Measurements from ENCODE around the gene STOM. TPM values are rescaled to one million over a fixed set of nuclear protein-coding genes. Genes with fewer than 3 reads are reported as not detected.

Gene STOM
- total RNA-seq, 1 experiment from 2014 or later: 33.1 TPM

DNA sequence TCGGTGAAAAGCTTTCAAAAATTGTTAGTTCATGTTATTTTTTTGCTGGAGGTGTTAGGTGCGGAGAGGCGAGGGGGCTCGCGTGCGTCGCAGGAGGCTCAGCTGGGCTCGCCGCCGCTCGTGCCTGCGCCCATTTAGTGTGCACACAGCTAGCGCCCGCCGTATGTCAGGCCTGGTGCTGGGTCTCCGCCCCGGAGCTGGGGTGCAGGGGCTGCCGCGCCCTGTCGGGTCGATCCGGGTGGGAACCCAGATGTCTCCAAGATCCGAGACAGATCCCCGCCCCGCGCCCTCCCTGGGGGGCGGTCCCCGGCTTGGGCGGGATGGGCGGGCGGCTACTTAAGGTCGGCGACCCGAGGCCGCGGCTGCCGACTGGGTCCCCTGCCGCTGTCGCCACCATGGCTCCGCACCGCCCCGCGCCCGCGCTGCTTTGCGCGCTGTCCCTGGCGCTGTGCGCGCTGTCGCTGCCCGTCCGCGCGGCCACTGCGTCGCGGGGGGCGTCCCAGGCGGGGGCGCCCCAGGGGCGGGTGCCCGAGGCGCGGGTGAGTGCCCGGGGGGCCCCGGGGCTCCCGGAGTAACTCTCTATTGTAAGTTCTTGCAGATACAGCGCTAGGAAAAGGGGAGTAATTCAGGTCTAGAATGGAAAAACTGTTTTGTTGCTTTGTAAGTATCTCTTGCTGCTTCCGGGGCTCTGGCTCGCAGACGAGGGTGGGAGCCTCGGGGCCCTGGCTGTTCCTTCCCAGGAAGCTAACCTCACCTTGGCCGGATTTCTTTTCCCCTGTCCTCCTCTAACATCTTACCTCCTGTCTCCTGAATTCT, 70.4 kb downstream of the STOM start:
- Mint-ChIP-seq H3K27me3 (ENCODE audit: insufficient read depth, unreplicated experiment) (no peaks in the 10 kb centered on the region), H3K4me1 (ENCODE audit: low read depth, unreplicated experiment) (peaks cover 41% of the 10 kb centered on the region), H3K36me3 (ENCODE audit: insufficient read depth, unreplicated experiment) (no peaks in the 10 kb centered on the region), H3K4me3 (ENCODE audit: unreplicated experiment) (peak overlapping the region; percentile 83), H3K9me3 (ENCODE audit: unreplicated experiment) (no peaks in the 10 kb centered on the region), H3K27ac (ENCODE audit: unreplicated experiment) (peak overlapping the region; percentile 74)
- H3K4me3 ChIP-seq (ENCODE audit: low read depth, low read length): peak overlapping the region; percentile 49
- DNase-seq: peak in 1 of 2 experiments; percentile 44
- BruUV-seq (replicated peaks): no TSS peak
- peaks cover 59% of the 10 kb centered on the region for H3K4me1 ChIP-seq
- TF ChIP-seq, protein P1, sequence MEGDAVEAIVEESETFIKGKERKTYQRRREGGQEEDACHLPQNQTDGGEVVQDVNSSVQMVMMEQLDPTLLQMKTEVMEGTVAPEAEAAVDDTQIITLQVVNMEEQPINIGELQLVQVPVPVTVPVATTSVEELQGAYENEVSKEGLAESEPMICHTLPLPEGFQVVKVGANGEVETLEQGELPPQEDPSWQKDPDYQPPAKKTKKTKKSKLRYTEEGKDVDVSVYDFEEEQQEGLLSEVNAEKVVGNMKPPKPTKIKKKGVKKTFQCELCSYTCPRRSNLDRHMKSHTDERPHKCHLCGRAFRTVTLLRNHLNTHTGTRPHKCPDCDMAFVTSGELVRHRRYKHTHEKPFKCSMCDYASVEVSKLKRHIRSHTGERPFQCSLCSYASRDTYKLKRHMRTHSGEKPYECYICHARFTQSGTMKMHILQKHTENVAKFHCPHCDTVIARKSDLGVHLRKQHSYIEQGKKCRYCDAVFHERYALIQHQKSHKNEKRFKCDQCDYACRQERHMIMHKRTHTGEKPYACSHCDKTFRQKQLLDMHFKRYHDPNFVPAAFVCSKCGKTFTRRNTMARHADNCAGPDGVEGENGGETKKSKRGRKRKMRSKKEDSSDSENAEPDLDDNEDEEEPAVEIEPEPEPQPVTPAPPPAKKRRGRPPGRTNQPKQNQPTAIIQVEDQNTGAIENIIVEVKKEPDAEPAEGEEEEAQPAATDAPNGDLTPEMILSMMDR (IDR thresholded peaks at IDR 0.05; ENCODE audit: insufficient read depth in 1 of 2, low read depth in 1 of 2, low read length in 1 of 2, severe bottlenecking in 1 of 2, unreplicated experiment in 1 of 2): no peak
- peaks cover 5% of the 10 kb centered on the region for H3K36me3 ChIP-seq (ENCODE audit: control insufficient read depth, insufficient read depth, low read length)
- H3K9me3 ChIP-seq: no peaks in the 10 kb centered on the region
- H3K27me3 ChIP-seq (replicated peaks; ENCODE audit: control insufficient read depth, insufficient read depth, low read length): no peaks in the 10 kb centered on the region
- POLR2A ChIA-PET: interaction anchor here (1.3 kb wide), 1 partner anchor 13 kb away, joined by 5 read pairs; no protein-coding TSS in a partner anchor
- CTCF ChIA-PET: interaction anchor here (1.1 to 2.5 kb wide), 3 partner anchors 13 to 28 kb away, joined by 3 to 15 read pairs (median 5); no protein-coding TSS in a partner anchor
- intact Hi-C loops (cut with micrococcal nuclease; ENCODE audit: unreplicated experiment): no loop called here

GRCh38 chr9:121298689-121299466, 71.2 kb downstream of the STOM start:
- Mint-ChIP-seq H3K9me3 (ENCODE audit: unreplicated experiment) (no peaks in the 10 kb centered on the region), H3K27ac (ENCODE audit: unreplicated experiment) (peak overlapping the region; percentile 75)
- POLR2A ChIA-PET: interaction anchor here (1.3 kb wide), 1 partner anchor 12 kb away, joined by 5 read pairs; no protein-coding TSS in a partner anchor

More at GRCh38 chr9:121298689-121299466, 71.2 kb downstream of the STOM start:
- no TSS peak for BruUV-seq (replicated peaks)
- Mint-ChIP-seq H3K27me3 (ENCODE audit: insufficient read depth, unreplicated experiment) (no peaks in the 10 kb centered on the region), H3K4me3 (ENCODE audit: unreplicated experiment) (peak overlapping the region; percentile 72), H3K36me3 (ENCODE audit: insufficient read depth, unreplicated experiment) (no peaks in the 10 kb centered on the region), H3K4me1 (ENCODE audit: low read depth, unreplicated experiment) (peaks cover 35% of the 10 kb centered on the region)
- intact Hi-C loops (cut with micrococcal nuclease; ENCODE audit: unreplicated experiment): loop anchor here (1.0 kb wide), 1 partner anchor 10 kb away; no protein-coding TSS in a partner anchor
- TF ChIP-seq, protein P1 (IDR thresholded peaks at IDR 0.05; ENCODE audit: insufficient read depth in 1 of 2, low read depth in 1 of 2, low read length in 1 of 2, severe bottlenecking in 1 of 2, unreplicated experiment in 1 of 2): no peak
- Histone ChIP-seq H3K9me3 (no peaks in the 10 kb centered on the region), H3K27me3 (replicated peaks; ENCODE audit: control insufficient read depth, insufficient read depth, low read length) (no peaks in the 10 kb centered on the region), H3K4me1 (peaks cover 51% of the 10 kb centered on the region), H3K36me3 (ENCODE audit: control insufficient read depth, insufficient read depth, low read length) (peaks cover 5% of the 10 kb centered on the region), H3K4me3 (ENCODE audit: low read depth, low read length) (no peak overlapping the region)
- no peak for DNase-seq
- CTCF ChIA-PET: interaction anchor here (1.2 to 3.0 kb wide), 4 partner anchors 12 to 101 kb away, joined by 3 to 15 read pairs (median 8); no protein-coding TSS in a partner anchor
